Subcutaneous adipose tissue (tissue), 4 donors: ENCODE results near the gene GPR39. TPM values are rescaled to one million over a fixed set of nuclear protein-coding genes. Genes with fewer than 3 reads are reported as not detected.

Experiments
- total RNA-seq, 4 donors: library from RNA; depleted of rRNA; stranded (reverse); fragments of >200 nt; gene quantifications; one replicate each; pipeline ENCODE4 v1.1.0, GENCODE V29; 2016
- TF ChIP-seq, protein P1 (sequence below): fragments of 450-650 bp; IDR thresholded peaks from one replicate; pipeline ENCODE4 v1.5.1; 2016; ENCODE audit warnings: low read depth, mild to moderate bottlenecking, control low read depth, antibody characterized with exemption, moderate library complexity

The GPR39 gene
- total RNA-seq, 4 donors from 2014 or later: 0.34 to 1.5 (median 0.66) TPM; not detected in 1

- TF ChIP-seq, protein P1, sequence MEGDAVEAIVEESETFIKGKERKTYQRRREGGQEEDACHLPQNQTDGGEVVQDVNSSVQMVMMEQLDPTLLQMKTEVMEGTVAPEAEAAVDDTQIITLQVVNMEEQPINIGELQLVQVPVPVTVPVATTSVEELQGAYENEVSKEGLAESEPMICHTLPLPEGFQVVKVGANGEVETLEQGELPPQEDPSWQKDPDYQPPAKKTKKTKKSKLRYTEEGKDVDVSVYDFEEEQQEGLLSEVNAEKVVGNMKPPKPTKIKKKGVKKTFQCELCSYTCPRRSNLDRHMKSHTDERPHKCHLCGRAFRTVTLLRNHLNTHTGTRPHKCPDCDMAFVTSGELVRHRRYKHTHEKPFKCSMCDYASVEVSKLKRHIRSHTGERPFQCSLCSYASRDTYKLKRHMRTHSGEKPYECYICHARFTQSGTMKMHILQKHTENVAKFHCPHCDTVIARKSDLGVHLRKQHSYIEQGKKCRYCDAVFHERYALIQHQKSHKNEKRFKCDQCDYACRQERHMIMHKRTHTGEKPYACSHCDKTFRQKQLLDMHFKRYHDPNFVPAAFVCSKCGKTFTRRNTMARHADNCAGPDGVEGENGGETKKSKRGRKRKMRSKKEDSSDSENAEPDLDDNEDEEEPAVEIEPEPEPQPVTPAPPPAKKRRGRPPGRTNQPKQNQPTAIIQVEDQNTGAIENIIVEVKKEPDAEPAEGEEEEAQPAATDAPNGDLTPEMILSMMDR: no peak
These were observed 165.6 kb downstream of the GPR39 start for GRCh38 chr2:132581991-132582738.

- TF ChIP-seq, protein P1: no peak
These were observed 167.2 kb downstream of the GPR39 start for GRCh38 chr2:132583666-132584360.

DNA sequence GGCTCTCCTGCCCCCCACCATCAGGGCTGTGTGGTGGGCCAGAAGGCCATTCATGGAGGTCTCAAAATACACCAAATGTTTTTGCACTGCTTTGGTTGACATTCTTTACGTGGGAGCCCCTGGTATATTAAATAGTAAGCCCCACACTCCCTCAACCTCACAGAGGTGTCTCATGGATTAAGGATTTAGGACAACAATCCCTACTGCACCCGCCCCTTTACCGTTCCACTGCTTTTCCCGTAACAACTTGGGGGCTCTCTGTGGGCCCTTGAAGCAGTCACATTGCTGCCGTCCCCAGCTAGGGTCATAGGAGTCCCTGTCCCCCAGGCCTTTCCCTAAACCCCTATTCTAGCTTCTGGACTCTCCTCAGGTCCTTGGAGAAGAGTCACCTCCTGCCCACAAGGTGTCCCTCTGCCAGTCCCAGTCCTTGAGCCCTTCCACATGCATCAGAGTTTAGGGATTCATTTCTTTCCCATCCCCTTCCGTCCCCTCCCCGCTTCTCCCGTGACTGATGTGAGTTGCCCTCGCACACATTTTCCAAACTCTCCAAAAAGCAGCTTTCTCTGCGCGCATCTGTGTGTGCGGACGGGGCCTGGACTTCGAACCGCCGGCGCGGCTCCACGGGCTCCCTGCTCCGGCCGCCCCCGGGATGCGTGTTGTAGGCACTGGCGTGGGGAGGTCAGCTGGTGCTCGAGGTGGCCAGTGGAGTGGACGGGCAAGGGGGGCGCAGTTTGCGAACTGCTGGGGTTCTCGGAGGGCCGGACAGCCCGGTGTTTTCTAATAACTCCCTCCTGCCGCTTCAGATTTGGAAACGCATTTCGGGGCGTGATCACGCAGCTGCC is 168.6 kb downstream of the GPR39 start:
- TF ChIP-seq, protein P1: no peak

- TF ChIP-seq, protein P1: no peak
These were observed 169.5 kb downstream of the GPR39 start for GRCh38 chr2:132586101-132586511.

DNA sequence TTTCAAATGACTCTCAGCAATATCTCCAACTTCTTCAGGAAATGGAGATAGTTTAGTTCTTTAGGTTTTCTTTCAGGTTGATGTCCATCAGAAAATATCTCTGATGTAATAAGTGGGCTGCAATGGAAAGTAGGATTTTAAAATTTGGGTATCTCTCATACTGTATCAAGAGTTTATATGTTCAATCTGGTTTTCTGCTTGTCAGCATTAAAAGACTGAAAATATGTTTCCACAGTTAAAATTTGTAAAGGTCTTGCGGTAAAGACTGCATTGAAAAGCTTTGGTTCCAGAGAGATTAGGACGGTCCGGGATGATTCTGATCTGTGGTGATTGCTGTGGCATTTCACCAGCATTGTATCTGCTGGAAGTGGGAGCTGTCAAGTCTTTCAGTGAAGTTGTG is 170.2 kb downstream of the GPR39 start:
- TF ChIP-seq, protein P1: no peak

DNA sequence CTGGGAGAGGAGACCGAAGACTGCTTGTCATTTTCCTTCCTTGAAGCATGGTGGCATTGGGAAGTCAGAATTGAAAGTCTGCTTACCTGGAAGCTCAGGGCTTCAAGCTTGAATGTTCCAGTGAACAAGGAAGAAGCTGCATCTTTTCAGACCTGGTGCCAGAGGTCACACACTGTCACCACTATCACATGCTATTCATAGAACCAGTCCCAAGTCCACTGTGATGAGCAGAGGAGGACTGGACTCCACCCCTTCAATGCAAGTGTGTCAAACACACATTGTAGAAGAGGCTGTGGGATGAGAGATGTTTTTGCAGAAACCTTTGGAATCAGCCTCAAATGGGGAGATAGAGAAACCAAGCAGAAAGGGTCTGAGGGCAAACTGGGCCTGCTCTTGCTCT is 172.0 kb downstream of the GPR39 start:
- TF ChIP-seq, protein P1: no peak
